DOHH2 (cell line): Measurements from ENCODE around the gene SEMA5A.

Experiments
- H3F3A ChIP-seq: fragments of 200-600 bp; sonication (generic), shearing (Covaris generic); 2 replicates; pipeline ENCODE4 v1.6.0; 2016; ENCODE audit warnings: antibody characterized with exemption, mild to moderate bottlenecking; ENCODE audit not compliant: control insufficient read depth, insufficient read depth
- H3K27ac ChIP-seq: fragments of 200-600 bp; sonication (generic); 2 replicates; pipeline ENCODE4 v1.5.1; 2014; ENCODE audit warnings: low read depth, mild to moderate bottlenecking, low read length, moderate library complexity
- H3K27me3 ChIP-seq: fragments of 200-600 bp; sonication (generic); 2 replicates; pipeline ENCODE4 v1.6.1; 2014; ENCODE audit warnings: mild to moderate bottlenecking, low read length, mixed read lengths; ENCODE audit not compliant: control insufficient read depth
- H3K36me3 ChIP-seq: fragments of 200-600 bp; sonication (generic); 2 replicates; pipeline ENCODE4 v1.6.1; 2014; ENCODE audit warnings: mild to moderate bottlenecking, low read length, moderate library complexity, mixed read lengths; ENCODE audit not compliant: control insufficient read depth
- H3K4me1 ChIP-seq: fragments of 200-600 bp; sonication (generic); 2 replicates; pipeline ENCODE4 v1.6.1; 2014; ENCODE audit warnings: mild to moderate bottlenecking, low read length, mixed read lengths; ENCODE audit not compliant: control insufficient read depth
- H3K4me2 ChIP-seq: fragments of 200-600 bp; sonication (generic); 2 replicates; pipeline ENCODE4 v1.6.0; 2014; ENCODE audit warnings: mild to moderate bottlenecking, low read length, moderate library complexity
- H3K4me3 ChIP-seq: fragments of 200-600 bp; sonication (generic); 2 replicates; pipeline ENCODE4 v1.5.1; 2014; ENCODE audit warnings: mild to moderate bottlenecking, low read length, mixed read lengths
- H3K79me2 ChIP-seq: fragments of 200-600 bp; sonication (generic); 2 replicates; pipeline ENCODE4 v1.6.1; 2014; ENCODE audit warnings: mild to moderate bottlenecking, low read length, mixed read lengths; ENCODE audit not compliant: control insufficient read depth
- H3K9me2 ChIP-seq: fragments of 200-600 bp; sonication (generic); replicated peaks from 2 replicates; pipeline ENCODE4 v1.6.1; 2014; ENCODE audit warnings: mild to moderate bottlenecking, low read length, mixed read lengths; ENCODE audit not compliant: control insufficient read depth
- H3K9me3 ChIP-seq: fragments of 200-600 bp; sonication (generic); 2 replicates; pipeline ENCODE4 v1.6.1; 2014; ENCODE audit warnings: antibody characterized with exemption, low read length, mixed read lengths; ENCODE audit not compliant: control insufficient read depth, insufficient read depth
- H4K20me1 ChIP-seq: fragments of 200-600 bp; sonication (generic); 2 replicates; pipeline ENCODE4 v1.6.0; 2014; ENCODE audit warnings: low read depth, mild to moderate bottlenecking, antibody characterized with exemption, low read length, moderate library complexity; ENCODE audit not compliant: control insufficient read depth, insufficient read depth
- CTCF ChIP-seq: fragments of 200-600 bp; sonication (generic); IDR thresholded peaks from one replicate; pipeline ENCODE4 v1.5.1; 2014; ENCODE audit warnings: antibody characterized with exemption, mild to moderate bottlenecking, low read depth, low read length; ENCODE audit not compliant: poor library complexity, severe bottlenecking
- EZH2phosphoT487 ChIP-seq: fragments of 200-600 bp; sonication (generic); IDR thresholded peaks from 2 replicates; pipeline ENCODE4 v1.6.1; 2017; ENCODE audit warnings: borderline replicate concordance, mild to moderate bottlenecking, antibody characterized with exemption, low read length, moderate library complexity, mixed read lengths

SEMA5A gene

GRCh38 chr5:9125852-9126251 lies 420.0 kb downstream of the SEMA5A start:
- no peaks in the 10 kb centered on the region for H3K36me3 ChIP-seq
- H3K9me3 ChIP-seq = no peaks in the 10 kb centered on the region
- no peak overlapping the region for H3K27ac ChIP-seq
- no peaks in the 10 kb centered on the region for H3K27me3 ChIP-seq
- no peaks in the 10 kb centered on the region for H4K20me1 ChIP-seq
- H3K4me3 ChIP-seq = no peak overlapping the region
- H3K4me2 ChIP-seq = no peak overlapping the region
- TF ChIP-seq EZH2phosphoT487 (no peak), CTCF (no peak)
- no peaks in the 10 kb centered on the region for H3K4me1 ChIP-seq
- no peaks in the 10 kb centered on the region for H3K79me2 ChIP-seq
- no peaks in the 10 kb centered on the region for H3F3A ChIP-seq
- H3K9me2 ChIP-seq = no peaks in the 10 kb centered on the region

GRCh38 chr5:9124838-9125237 lies 421.0 kb downstream of the SEMA5A start:
- H3K79me2 ChIP-seq = no peaks in the 10 kb centered on the region
- H3F3A ChIP-seq = no peaks in the 10 kb centered on the region
- no peak overlapping the region for H3K4me3 ChIP-seq
- H3K9me2 ChIP-seq = no peaks in the 10 kb centered on the region
- no peak overlapping the region for H3K27ac ChIP-seq
- no peaks in the 10 kb centered on the region for H3K36me3 ChIP-seq
- TF ChIP-seq EZH2phosphoT487 (no peak), CTCF (no peak)
- H3K4me2 ChIP-seq = no peak overlapping the region
- H4K20me1 ChIP-seq = no peaks in the 10 kb centered on the region
- H3K9me3 ChIP-seq = no peaks in the 10 kb centered on the region
- no peaks in the 10 kb centered on the region for H3K4me1 ChIP-seq
- no peaks in the 10 kb centered on the region for H3K27me3 ChIP-seq

GRCh38 chr5:9124071-9124470 lies 421.8 kb downstream of the SEMA5A start:
- no peak for TF ChIP-seq EZH2phosphoT487
- no peak for TF ChIP-seq CTCF
- no peak overlapping the region for H3K27ac ChIP-seq
- no peaks in the 10 kb centered on the region for H3K79me2 ChIP-seq
- no peaks in the 10 kb centered on the region for H3K9me2 ChIP-seq
- H3K4me1 ChIP-seq = no peaks in the 10 kb centered on the region
- no peaks in the 10 kb centered on the region for H3K36me3 ChIP-seq
- H3F3A ChIP-seq = no peaks in the 10 kb centered on the region
- no peak overlapping the region for H3K4me2 ChIP-seq
- no peaks in the 10 kb centered on the region for H3K27me3 ChIP-seq
- H3K4me3 ChIP-seq = no peak overlapping the region
- no peaks in the 10 kb centered on the region for H4K20me1 ChIP-seq
- H3K9me3 ChIP-seq = no peaks in the 10 kb centered on the region

- H4K20me1 ChIP-seq = no peaks in the 10 kb centered on the region
- H3K4me3 ChIP-seq = no peak overlapping the region
- no peaks in the 10 kb centered on the region for H3K9me3 ChIP-seq
- no peaks in the 10 kb centered on the region for H3K79me2 ChIP-seq
- H3K4me2 ChIP-seq = no peak overlapping the region
- no peaks in the 10 kb centered on the region for H3K4me1 ChIP-seq
- no peaks in the 10 kb centered on the region for H3F3A ChIP-seq
- TF ChIP-seq EZH2phosphoT487 = no peak
- TF ChIP-seq CTCF = no peak
- no peaks in the 10 kb centered on the region for H3K36me3 ChIP-seq
- no peaks in the 10 kb centered on the region for H3K27me3 ChIP-seq
- no peaks in the 10 kb centered on the region for H3K9me2 ChIP-seq
- no peak overlapping the region for H3K27ac ChIP-seq
Observed at GRCh38 chr5:9122528-9122927, 423.3 kb downstream of the SEMA5A start.
